GM18858 (cell line): ENCODE results near the gene GUCA1C.

Experiments used
- ATAC-seq: cut with Tn5 transposase; IDR thresholded peaks from one replicate; pipeline ENCODE4 v1.9.1; 2021; ENCODE audit not compliant: unreplicated experiment

GUCA1C gene

GRCh38 chr3:108909799-108910198 lies 43.9 kb downstream of the GUCA1C start:
- no peak for ATAC-seq

DNA sequence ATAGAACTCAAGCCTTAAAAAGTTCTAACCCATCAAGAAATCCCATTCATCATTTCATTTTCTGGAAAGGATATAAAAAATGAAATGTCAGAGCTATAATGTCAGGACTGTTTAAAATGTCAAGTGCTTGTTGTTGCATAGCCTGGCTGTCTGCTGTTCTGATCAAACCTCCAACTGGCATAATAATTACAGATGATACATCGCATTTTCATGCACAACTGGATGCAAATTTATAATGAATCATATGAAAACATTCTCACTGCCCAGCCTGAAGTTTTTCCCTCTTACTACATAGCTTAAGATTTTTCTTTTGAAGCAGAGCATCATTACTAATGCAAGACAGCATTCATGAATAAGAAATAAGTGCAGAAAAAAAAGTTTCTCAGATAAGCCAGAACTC lies 46.5 kb downstream of the GUCA1C start:
- ATAC-seq: no peak

GRCh38 chr3:108899530-108899929 lies 54.1 kb downstream of the GUCA1C start:
- ATAC-seq: no peak

- ATAC-seq: peak; percentile 70
Observed at GRCh38 chr3:108897883-108898282, 55.8 kb downstream of the GUCA1C start.

- ATAC-seq: no peak
Observed at GRCh38 chr3:108894981-108895380, 58.7 kb downstream of the GUCA1C start.

- ATAC-seq: no peak
Observed at GRCh38 chr3:108891833-108892232, 61.8 kb downstream of the GUCA1C start.

GRCh38 chr3:108887777-108888176 lies 65.9 kb downstream of the GUCA1C start:
- ATAC-seq: no peak

DNA sequence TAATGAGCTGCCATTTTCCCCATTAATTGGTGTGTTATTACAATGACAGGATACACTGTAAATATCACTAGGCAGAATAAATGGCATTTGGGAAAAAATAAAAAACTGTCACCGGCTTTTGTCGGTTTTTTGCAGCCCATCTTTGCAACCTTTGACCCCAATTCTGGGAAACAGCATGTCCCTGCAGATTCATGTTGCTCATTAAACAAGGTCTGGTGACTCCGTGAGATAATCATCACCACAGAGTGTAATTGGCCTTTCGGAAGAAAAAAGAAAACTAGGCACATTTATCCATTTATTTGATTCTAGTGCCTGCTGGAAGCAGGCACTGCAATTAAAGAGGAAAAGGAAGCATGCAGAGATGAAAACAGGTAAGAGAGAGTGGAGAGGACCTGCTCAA lies 66.6 kb downstream of the GUCA1C start:
- ATAC-seq: no peak

- no peak for ATAC-seq
Observed at GRCh38 chr3:108883373-108883772, 70.3 kb downstream of the GUCA1C start.

DNA sequence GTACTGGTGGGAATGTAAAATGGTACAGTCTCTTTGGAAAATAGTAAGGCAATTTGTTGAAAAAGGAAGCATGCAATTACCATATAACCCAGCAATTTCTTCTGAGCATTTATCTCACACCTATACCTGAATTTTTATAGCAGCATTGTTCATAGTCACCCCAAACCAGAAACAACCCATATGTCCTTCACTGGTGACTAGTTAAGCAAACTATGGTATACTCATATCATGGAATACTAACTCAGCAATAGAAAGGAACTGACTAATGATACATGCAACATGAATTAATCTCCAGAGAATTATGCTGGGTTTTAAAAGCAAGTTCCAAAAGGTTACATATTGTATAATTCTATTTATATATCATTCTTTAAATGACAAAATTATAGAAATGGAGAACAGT lies 70.9 kb downstream of the GUCA1C start:
- ATAC-seq: no peak

DNA sequence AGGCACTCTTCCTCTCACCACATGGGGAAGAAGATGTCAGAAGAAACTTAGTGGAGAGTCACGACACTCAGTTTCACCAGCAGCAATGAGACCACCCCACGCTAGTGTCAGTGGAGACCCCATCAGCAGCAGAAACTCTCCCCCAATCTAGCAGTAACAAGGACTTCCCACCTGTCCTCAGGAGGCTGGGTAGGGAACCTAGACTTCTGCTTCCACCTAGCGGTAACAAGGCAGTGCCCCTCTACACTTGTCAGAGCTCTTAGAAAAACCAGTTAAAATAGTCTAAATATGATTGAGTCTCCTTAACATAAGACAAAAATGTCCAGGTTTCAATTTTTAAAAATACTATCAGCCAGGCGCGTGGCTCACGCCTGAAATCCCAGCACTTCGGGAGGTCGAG lies 73.8 kb downstream of the GUCA1C start:
- no peak for ATAC-seq

- no peak for ATAC-seq
Observed at GRCh38 chr3:108877901-108878300, 75.8 kb downstream of the GUCA1C start.

GRCh38 chr3:108863799-108864135 lies 89.9 kb downstream of the GUCA1C start:
- no peak for ATAC-seq

GRCh38 chr3:108862865-108863798 lies 90.5 kb downstream of the GUCA1C start:
- peak; percentile 80 for ATAC-seq

- ATAC-seq: no peak
Observed at GRCh38 chr3:108861401-108861800, 92.3 kb downstream of the GUCA1C start.
